Measurements from ENCODE around the gene ARHGEF6. TPM values are rescaled to one million over a fixed set of nuclear protein-coding genes. Genes with fewer than 3 reads are reported as not detected.
"Not testable (repeated sequence)": the region's sequence is repeated elsewhere in the genome, so short reads cannot be mapped to it uniquely, and the experiment has no call there.

The ARHGEF6 gene
- total RNA-seq, 2 experiments from 2014 or later = 44.5 to 53.6 TPM

DNA sequence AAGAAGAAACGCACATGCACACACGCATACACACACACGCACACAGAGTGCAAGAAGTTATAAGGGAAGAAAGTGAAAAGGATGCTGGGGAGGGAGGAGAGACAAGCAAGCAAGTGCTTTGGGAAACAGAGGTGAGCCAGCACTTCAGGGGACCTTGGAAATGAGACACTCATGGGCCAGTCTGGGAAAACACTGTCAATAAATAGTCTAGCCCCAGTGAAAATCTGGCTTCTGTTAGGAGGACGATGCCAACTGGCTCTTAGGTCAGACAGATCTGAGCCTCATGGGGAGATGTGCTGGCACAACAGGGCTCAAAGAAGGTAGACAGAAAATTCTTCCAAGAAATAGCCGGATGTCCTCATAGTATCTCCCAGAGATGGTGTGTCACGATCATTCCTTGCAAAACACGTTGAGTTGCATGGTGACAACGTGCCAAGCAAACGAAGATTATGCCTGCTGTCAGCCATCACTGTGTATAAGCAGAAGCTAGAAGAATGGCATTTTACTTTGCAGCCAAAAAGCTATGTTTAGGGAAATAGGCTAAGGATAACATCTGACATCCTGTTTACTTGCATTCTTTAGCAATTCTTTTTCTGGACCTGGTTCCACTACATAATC lies 557 bp upstream of the ARHGEF6 start:
- peaks cover 54% of the 10 kb centered on the region for H3K4me1 Mint-ChIP-seq
- H3K27me3 Mint-ChIP-seq = no peaks in the 10 kb centered on the region
- H3K9me3 Mint-ChIP-seq (ENCODE audit: low read depth) = no peaks in the 10 kb centered on the region
- CTCF ChIA-PET = interaction anchor here (0.8 kb wide), 1 partner anchor 398 kb away, joined by 3 read pairs; no protein-coding TSS in a partner anchor
- ATAC-seq = peak; percentile 13
- POLR2A ChIA-PET = interaction anchor here (1.1 kb wide), 1 partner anchor 97 kb away, joined by 5 read pairs; no protein-coding TSS in a partner anchor
- intact Hi-C loops (cut with DNase I, micrococcal nuclease) = loop anchor here (2.0 to 10.0 kb wide), 5 partner anchors 14 to 84 kb away; no protein-coding TSS in a partner anchor
- H3K4me3 Mint-ChIP-seq = peak overlapping the region; percentile 89
- no peak for DNase-seq
- H3K27ac Mint-ChIP-seq = peak overlapping the region; percentile 99
- peaks cover 22% of the 10 kb centered on the region for H3K36me3 Mint-ChIP-seq (ENCODE audit: low read depth)

DNA sequence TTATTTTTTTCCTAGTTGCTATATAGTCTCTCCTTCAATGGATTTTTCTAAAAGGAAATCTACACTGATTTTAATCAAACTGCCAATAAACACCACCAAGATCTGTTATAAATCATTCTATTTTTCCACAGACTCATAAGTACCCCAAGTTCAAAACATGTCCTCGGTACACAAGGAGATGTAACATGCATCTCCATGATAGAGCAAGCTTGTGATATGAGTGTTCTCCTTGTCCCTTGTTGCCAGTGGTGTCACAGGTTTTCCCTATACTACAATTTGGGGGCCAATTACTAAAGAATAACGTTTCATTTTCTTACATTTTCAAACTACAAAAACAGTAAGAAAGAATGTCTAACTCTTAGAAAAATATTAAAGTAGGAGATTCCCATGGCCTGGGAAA lies 491 bp downstream of the ARHGEF6 start:
- ATAC-seq (peak; percentile 40), DNase-seq (no peak)
- intact Hi-C loops (cut with DNase I, micrococcal nuclease) = loop anchor here (1.0 to 10.0 kb wide), 6 partner anchors 13 to 100 kb away; partner anchors contain the start of gene RBMX (in 1 of the 2)
- CTCF ChIA-PET = interaction anchor here (0.7 to 2.0 kb wide), 3 partner anchors 27 to 145 kb away, joined by 3 to 8 read pairs (median 6); no protein-coding TSS in a partner anchor
- H3K9me3 Mint-ChIP-seq (ENCODE audit: low read depth) = no peaks in the 10 kb centered on the region
- H3K27ac Mint-ChIP-seq = peak overlapping the region; percentile 99
- H3K4me3 Mint-ChIP-seq = peak overlapping the region; percentile 89
- POLR2A ChIA-PET = interaction anchor here (0.6 kb wide), 2 partner anchors 22 to 49 kb away, joined by 3 read pairs; no protein-coding TSS in a partner anchor
- H3K4me1 Mint-ChIP-seq = peaks cover 65% of the 10 kb centered on the region
- H3K27me3 Mint-ChIP-seq = no peaks in the 10 kb centered on the region
- H3K36me3 Mint-ChIP-seq (ENCODE audit: low read depth) = peaks cover 25% of the 10 kb centered on the region

DNA sequence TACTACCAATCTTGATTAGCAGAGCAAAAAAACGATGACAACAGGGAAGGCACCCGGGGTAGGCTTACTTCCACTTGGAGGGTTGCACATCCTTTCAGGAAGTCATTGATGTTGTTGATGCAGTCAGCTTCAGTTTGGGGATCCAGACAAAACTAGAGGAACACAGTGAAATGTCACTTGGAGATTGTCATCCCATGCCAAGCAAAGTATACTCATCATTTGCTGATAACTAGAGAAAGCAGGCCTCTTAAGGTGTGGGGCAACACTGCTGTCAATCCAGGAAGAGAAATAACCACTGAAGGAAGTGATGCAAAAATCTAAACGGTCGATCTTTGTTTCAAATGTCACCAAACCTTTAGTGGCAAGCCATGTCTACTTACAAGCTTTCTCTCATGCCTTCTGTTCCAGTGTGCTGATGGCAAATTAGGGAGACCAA lies 1.4 kb downstream of the ARHGEF6 start:
- H3K4me1 Mint-ChIP-seq = peaks cover 71% of the 10 kb centered on the region
- H3K9me3 Mint-ChIP-seq (ENCODE audit: low read depth) = no peaks in the 10 kb centered on the region
- DNase-seq (peak; percentile 38), ATAC-seq (peak; percentile 83)
- ChIA-PET CTCF (interaction anchor here (0.7 to 2.0 kb wide), 3 partner anchors 26 to 146 kb away, joined by 3 to 8 read pairs (median 6); no protein-coding TSS in a partner anchor), POLR2A (interaction anchor here (0.6 to 1.1 kb wide), 2 partner anchors 11 to 71 kb away, joined by 3 to 5 read pairs; no protein-coding TSS in a partner anchor)
- intact Hi-C loops (cut with DNase I, micrococcal nuclease) = loop anchor here (1.0 to 2.0 kb wide), 3 partner anchors 11 to 69 kb away; no protein-coding TSS in a partner anchor
- H3K36me3 Mint-ChIP-seq (ENCODE audit: low read depth) = peaks cover 25% of the 10 kb centered on the region
- H3K4me3 Mint-ChIP-seq = peak overlapping the region; percentile 89
- H3K27ac Mint-ChIP-seq = peak overlapping the region; percentile 99
- no peaks in the 10 kb centered on the region for H3K27me3 Mint-ChIP-seq

DNA sequence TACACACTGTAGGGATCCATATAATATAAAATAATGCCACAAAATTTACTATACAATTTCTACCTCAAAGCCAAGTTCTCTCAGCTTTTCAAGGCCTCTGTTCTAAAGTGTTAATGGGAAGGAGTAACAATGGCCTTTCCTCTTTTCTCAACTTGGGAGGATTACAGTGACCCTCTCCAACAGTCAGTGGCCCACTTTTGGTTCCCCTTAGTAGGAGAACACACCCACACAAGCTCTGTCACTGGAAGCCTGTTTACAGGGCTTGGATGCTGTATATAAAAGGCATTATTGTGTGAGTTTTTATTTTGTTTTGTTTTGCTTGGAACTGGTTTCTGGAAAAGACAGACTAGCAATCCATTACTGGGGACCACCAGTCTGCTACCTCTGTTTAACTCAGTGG lies 1.8 kb downstream of the ARHGEF6 start:
- Mint-ChIP-seq H3K27ac (peak overlapping the region; percentile 99), H3K9me3 (ENCODE audit: low read depth) (no peaks in the 10 kb centered on the region), H3K36me3 (ENCODE audit: low read depth) (peaks cover 25% of the 10 kb centered on the region), H3K4me3 (peak overlapping the region; percentile 89), H3K4me1 (peaks cover 66% of the 10 kb centered on the region), H3K27me3 (no peaks in the 10 kb centered on the region)
- DNase-seq (no peak), ATAC-seq (peak; percentile 2)
- intact Hi-C loops (cut with DNase I, micrococcal nuclease) = loop anchor here (1.0 to 2.0 kb wide), 3 partner anchors 11 to 68 kb away; no protein-coding TSS in a partner anchor
- CTCF ChIA-PET = interaction anchor here (1.4 to 2.0 kb wide), 2 partner anchors 26 to 146 kb away, joined by 6 to 8 read pairs; no protein-coding TSS in a partner anchor
- POLR2A ChIA-PET = interaction anchor here (0.6 to 1.1 kb wide), 2 partner anchors 11 to 70 kb away, joined by 3 to 5 read pairs; no protein-coding TSS in a partner anchor

DNA sequence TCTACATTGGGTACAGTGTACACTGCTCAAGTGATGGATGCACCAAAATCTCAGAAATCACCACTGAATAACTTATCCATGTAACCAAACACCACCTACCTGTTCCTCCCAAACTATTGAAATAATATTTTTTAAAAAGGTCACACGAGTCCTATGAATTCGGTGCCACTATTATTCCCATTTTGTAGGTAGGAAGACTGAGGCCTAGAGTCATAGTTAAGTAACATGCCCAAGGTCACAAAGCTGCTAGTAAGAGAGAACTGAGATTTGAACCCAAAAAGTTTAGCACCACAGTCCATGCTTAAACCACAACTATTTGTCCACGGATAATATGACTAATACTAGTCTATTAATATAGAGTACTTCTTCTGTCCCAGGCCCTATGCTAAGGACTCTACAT lies 2.7 kb downstream of the ARHGEF6 start:
- Mint-ChIP-seq H3K4me1 (peaks cover 62% of the 10 kb centered on the region), H3K4me3 (peak overlapping the region; percentile 89), H3K27me3 (no peaks in the 10 kb centered on the region), H3K36me3 (ENCODE audit: low read depth) (peaks cover 25% of the 10 kb centered on the region), H3K27ac (no peak overlapping the region), H3K9me3 (ENCODE audit: low read depth) (no peaks in the 10 kb centered on the region)
- no peak for DNase-seq
- intact Hi-C loops (cut with DNase I, micrococcal nuclease) = loop anchor here (2.0 kb wide), 2 partner anchors 27 to 67 kb away; no protein-coding TSS in a partner anchor
- ATAC-seq = no peak
- POLR2A ChIA-PET = interaction anchor here (0.6 kb wide), 1 partner anchor 101 kb away, joined by 6 read pairs; no protein-coding TSS in a partner anchor
- CTCF ChIA-PET = no interaction called here

DNA sequence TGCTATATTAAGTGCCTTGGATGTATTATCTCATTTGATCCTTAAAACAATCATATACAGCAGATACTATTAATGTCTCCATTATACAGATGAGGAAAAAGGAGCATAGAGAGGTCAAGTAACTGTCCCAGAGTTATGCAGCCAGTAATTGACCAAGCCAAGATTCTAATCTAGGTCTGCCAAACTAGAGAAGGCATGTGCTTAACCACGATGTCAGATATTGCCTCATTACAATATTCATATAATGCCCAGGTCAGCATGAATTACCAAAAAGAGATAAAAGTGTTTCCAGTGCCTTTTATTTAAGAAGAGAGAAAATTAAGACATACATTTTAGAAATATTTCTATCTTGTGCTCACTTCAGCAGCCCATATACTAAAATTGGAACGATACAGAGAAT lies 7.1 kb downstream of the ARHGEF6 start:
- ATAC-seq (no peak), DNase-seq (no peak)
- H3K4me3 Mint-ChIP-seq = no peak overlapping the region
- CTCF ChIA-PET = no interaction called here
- H3K4me1 Mint-ChIP-seq = peaks cover 65% of the 10 kb centered on the region
- H3K27ac Mint-ChIP-seq = no peak overlapping the region
- no peaks in the 10 kb centered on the region for H3K27me3 Mint-ChIP-seq
- peaks cover 29% of the 10 kb centered on the region for H3K36me3 Mint-ChIP-seq (ENCODE audit: low read depth)
- no peaks in the 10 kb centered on the region for H3K9me3 Mint-ChIP-seq (ENCODE audit: low read depth)
- intact Hi-C loops (cut with DNase I, micrococcal nuclease) = loop anchor here in 1 of 2 experiments (2.0 kb wide), 1 partner anchor 19 kb away; no protein-coding TSS in a partner anchor
- POLR2A ChIA-PET = no interaction called here

DNA sequence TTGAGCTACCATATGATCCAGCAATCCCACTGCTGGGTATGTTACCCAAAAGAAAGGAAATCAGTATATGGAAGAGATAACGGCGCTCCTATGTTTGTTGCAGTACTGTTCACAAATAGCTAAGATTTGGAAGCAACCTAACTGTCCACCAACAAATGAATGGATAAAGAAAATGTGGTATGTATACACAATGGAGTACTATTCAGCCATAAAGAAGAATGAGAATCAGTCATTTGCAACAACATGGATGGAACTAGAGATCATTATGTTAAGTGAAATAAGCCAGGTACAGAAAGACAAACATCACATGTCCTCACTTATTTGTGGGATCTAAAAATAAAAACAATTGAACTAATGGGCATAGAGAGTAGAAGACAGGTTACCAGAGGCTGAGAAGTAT lies 8.9 kb downstream of the ARHGEF6 start:
- CTCF ChIA-PET; POLR2A ChIA-PET; ATAC-seq; H3K9me3 Mint-ChIP-seq (ENCODE audit: low read depth); H3K27me3 Mint-ChIP-seq; DNase-seq; H3K4me3 Mint-ChIP-seq; H3K27ac Mint-ChIP-seq: not testable (repeated sequence)
- peaks cover 17% of the 10 kb centered on the region for H3K36me3 Mint-ChIP-seq (ENCODE audit: low read depth)
- H3K4me1 Mint-ChIP-seq = peaks cover 51% of the 10 kb centered on the region
- intact Hi-C loops (cut with DNase I, micrococcal nuclease) = loop anchor here in 1 of 2 experiments (2.0 kb wide), 1 partner anchor 21 kb away; no protein-coding TSS in a partner anchor

DNA sequence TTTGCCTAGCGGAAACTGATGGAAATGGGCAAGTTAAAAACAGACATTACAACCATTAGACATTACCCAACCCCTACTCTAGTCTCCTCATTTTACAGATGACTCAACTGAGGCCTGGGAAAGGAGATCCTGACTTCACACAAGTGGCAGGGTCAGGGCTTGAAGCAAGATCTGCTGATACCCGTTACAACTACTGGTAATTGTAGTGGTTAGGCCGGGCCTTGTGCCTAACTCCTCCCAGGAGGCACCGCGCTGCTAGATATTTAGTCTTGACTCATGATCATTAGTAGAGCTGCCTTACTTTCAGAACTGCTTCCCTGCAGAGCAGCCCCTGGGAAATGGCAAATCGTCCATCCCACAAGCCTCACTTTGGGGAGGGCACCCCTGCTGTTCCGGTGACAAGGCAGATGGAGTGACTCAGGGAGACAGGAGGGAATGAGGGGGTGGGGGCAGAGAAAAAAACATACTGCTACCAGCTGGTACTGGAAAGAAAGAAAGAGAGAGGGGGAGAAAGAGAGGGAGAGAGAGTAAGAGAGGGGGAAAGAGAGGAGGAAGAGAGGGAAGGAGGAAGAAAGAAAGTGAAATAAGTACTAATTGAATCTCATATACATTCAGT lies 12.2 kb downstream of the ARHGEF6 start:
- H3K27me3 Mint-ChIP-seq = no peaks in the 10 kb centered on the region
- peak overlapping the region; percentile 73 for H3K4me3 Mint-ChIP-seq
- ATAC-seq = peak; percentile 83
- H3K9me3 Mint-ChIP-seq (ENCODE audit: low read depth) = no peaks in the 10 kb centered on the region
- POLR2A ChIA-PET = interaction anchor here (0.7 kb wide), 1 partner anchor 11 kb away, joined by 5 read pairs; no protein-coding TSS in a partner anchor
- DNase-seq = peak; percentile 75
- peaks cover 16% of the 10 kb centered on the region for H3K36me3 Mint-ChIP-seq (ENCODE audit: low read depth)
- H3K4me1 Mint-ChIP-seq = peaks cover 49% of the 10 kb centered on the region
- intact Hi-C loops (cut with DNase I, micrococcal nuclease) = loop anchor here (1.0 to 5.0 kb wide), 6 partner anchors 11 to 181 kb away; no protein-coding TSS in a partner anchor
- CTCF ChIA-PET = interaction anchor here (1.2 kb wide), 1 partner anchor 71 kb away, joined by 3 read pairs; no protein-coding TSS in a partner anchor
- peak overlapping the region; percentile 85 for H3K27ac Mint-ChIP-seq

DNA sequence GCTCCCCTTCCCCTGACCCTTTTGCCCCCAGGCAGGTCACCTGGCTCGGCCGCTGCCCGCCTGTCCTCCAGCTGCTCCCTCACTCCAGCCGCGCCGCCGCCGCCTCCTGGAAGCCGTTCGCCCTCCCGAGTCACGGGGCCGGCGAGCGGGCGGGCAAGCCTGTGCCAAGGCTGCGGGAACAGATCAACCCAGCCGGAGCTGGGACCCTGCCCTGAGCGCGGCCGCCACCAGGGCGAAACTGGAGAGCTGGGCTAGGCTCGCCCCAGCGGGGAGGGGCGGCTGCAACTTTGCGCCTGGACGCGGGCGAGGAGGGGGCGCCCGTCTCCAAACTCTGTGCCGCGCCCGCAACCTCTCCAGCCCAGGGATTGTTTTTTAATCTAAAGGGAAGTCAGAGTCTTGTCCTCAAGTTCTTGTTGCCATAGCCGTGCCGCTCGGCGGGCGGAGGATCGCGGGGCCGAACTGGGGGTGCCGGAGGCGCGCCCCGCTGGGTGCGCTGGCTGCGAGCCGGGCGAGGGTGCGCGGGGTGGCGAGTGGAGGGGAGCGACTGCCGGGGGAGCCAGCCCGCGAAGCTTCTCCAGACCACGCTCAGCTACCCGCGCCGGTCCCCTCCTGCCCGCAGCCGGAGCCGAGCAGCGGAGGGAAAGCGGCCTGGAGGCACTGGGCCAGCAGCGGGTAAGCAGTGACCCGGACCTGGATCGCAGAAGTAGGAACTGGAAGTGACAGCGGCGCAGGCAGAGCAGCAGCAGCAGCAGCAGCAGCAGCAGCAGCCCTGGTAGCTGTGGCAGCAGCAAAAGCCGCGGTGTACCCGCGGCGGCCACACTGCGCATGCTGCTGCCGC lies 13.4 kb downstream of the ARHGEF6 start:
- DNase-seq (peak; percentile 65), ATAC-seq (peak; percentile 39)
- H3K4me3 Mint-ChIP-seq = peak overlapping the region; percentile 73
- H3K27ac Mint-ChIP-seq = peak overlapping the region; percentile 85
- ChIA-PET POLR2A (interaction anchor here (0.6 to 1.0 kb wide), 3 partner anchors 8 to 113 kb away, joined by 3 to 4 read pairs (median 4); partner anchors contain the start of gene RBMX), CTCF (interaction anchor here (0.7 to 3.1 kb wide), 4 partner anchors 11 to 70 kb away, joined by 3 to 16 read pairs (median 6); no protein-coding TSS in a partner anchor)
- H3K27me3 Mint-ChIP-seq = no peaks in the 10 kb centered on the region
- H3K9me3 Mint-ChIP-seq (ENCODE audit: low read depth) = no peaks in the 10 kb centered on the region
- peaks cover 59% of the 10 kb centered on the region for H3K4me1 Mint-ChIP-seq
- intact Hi-C loops (cut with DNase I, micrococcal nuclease) = loop anchor here (2.0 to 5.0 kb wide), 6 partner anchors 13 to 180 kb away; partner anchors contain the start of gene ARHGEF6 (in 1 of the 2)
- peaks cover 12% of the 10 kb centered on the region for H3K36me3 Mint-ChIP-seq (ENCODE audit: low read depth)

DNA sequence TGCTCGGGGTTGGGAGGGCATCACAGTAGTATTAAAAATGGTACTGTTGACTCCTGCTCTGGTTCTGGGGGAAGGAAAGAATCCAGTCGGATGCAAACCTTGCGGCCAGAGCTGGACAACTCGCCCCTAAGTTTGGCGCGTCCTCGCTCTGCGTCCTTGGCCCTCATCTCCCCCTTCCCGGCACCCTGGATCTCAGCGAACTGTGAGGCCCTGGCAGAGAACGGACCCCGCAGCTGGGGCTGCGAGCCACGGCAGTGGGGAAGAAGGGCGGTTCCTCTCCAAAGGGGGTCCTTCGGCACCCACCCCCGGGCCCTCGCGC lies 14.0 kb downstream of the ARHGEF6 start:
- Mint-ChIP-seq H3K27ac (peak overlapping the region; percentile 65), H3K27me3 (no peaks in the 10 kb centered on the region), H3K4me1 (peaks cover 58% of the 10 kb centered on the region), H3K9me3 (ENCODE audit: low read depth) (no peaks in the 10 kb centered on the region), H3K36me3 (ENCODE audit: low read depth) (peaks cover 8% of the 10 kb centered on the region), H3K4me3 (peak overlapping the region; percentile 73)
- intact Hi-C loops (cut with DNase I, micrococcal nuclease) = loop anchor here (2.0 to 5.0 kb wide), 6 partner anchors 14 to 179 kb away; partner anchors contain the start of gene ARHGEF6 (in 1 of the 2)
- DNase-seq = no peak
- no peak for ATAC-seq
- POLR2A ChIA-PET = no interaction called here
- CTCF ChIA-PET = interaction anchor here (2.2 to 3.1 kb wide), 2 partner anchors 10 to 14 kb away, joined by 9 to 16 read pairs; no protein-coding TSS in a partner anchor

All from activated CD4-positive, alpha-beta T cell treated with anti-CD3 and anti-CD28 coated beads for 36 hours (primary cell).